ENCODE measurements around the gene TMBIM6. TPM values are rescaled to one million over a fixed set of nuclear protein-coding genes. Genes with fewer than 3 reads are reported as not detected.
"Not testable (repeated sequence)": the region's sequence is repeated elsewhere in the genome, so short reads cannot be mapped to it uniquely, and the experiment has no call there.

Gene TMBIM6
- total RNA-seq, 1 donor from 2014 or later: 284 TPM

DNA sequence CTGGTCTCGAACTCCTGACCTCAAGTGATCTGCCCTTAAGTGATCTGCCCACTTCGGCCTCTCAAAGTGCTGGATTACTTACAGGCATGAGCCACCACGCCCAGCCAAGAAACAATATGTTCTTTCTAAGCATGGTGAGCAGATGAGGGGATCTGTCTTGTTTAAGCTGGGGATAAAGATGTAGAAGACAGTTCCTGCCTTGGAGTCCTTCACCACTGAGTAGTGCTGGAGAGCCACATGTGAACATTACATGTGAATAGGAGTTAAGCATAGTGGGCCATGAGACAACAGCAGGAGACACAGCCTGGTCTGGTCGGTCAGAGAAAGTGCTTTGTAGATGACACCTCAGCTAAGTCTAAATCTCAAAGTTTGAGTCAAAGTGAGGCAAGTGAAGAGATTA is 26.0 kb downstream of the TMBIM6 start:
- DNase-seq (ENCODE audit: low spot score in 2 of 2): no peak
- FAIRE-seq: no peak

GRCh38 chr12:49773102-49773501 is 31.7 kb downstream of the TMBIM6 start:
- not testable (repeated sequence) for FAIRE-seq; DNase-seq (ENCODE audit: low spot score in 2 of 2)

GRCh38 chr12:49776413-49776812 is 35.1 kb downstream of the TMBIM6 start:
- peak; percentile 50 to 78 for DNase-seq (ENCODE audit: low spot score in 2 of 2)
- no peak for FAIRE-seq

DNA sequence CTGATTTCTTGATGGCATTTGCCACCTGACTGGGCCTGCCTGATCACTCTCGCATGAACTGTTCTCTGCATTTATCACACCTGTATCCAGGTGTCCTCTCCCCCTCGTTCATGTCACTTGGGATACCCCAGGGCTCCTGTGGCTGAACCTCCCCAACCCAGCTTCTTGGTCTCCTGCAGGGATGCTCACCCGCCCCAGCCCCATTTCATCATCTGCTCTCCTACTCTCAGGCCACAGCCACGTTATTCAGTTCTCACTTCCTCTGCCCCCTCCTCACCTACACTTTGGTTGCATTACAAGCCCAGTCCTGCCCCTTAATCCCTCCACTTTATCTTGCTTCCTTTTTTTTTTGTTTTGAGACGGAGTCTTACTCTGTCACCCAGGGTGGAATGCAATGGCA is 35.5 kb downstream of the TMBIM6 start:
- no peak for DNase-seq (ENCODE audit: low spot score in 2 of 2)
- FAIRE-seq: no peak

DNA sequence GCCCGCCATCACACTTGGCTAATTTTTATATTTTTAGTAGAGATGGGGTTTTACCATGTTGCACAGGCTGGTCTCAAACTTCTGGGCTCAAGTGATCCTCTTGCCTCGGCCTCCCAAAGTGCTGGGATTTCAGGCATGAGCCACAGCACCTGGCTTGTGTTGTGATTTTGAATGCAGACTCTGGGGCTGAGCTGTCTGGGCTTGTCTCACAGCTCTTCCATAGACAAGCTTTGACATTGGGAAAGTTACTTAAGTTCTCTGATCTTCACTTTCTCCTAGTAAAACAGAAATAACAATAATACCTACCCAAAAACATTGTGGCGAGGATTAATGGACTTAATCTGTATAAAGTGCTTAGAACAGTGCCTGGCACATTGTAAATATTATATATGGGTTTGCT is 36.0 kb downstream of the TMBIM6 start:
- FAIRE-seq: no peak
- DNase-seq (ENCODE audit: low spot score in 2 of 2): no peak

DNA sequence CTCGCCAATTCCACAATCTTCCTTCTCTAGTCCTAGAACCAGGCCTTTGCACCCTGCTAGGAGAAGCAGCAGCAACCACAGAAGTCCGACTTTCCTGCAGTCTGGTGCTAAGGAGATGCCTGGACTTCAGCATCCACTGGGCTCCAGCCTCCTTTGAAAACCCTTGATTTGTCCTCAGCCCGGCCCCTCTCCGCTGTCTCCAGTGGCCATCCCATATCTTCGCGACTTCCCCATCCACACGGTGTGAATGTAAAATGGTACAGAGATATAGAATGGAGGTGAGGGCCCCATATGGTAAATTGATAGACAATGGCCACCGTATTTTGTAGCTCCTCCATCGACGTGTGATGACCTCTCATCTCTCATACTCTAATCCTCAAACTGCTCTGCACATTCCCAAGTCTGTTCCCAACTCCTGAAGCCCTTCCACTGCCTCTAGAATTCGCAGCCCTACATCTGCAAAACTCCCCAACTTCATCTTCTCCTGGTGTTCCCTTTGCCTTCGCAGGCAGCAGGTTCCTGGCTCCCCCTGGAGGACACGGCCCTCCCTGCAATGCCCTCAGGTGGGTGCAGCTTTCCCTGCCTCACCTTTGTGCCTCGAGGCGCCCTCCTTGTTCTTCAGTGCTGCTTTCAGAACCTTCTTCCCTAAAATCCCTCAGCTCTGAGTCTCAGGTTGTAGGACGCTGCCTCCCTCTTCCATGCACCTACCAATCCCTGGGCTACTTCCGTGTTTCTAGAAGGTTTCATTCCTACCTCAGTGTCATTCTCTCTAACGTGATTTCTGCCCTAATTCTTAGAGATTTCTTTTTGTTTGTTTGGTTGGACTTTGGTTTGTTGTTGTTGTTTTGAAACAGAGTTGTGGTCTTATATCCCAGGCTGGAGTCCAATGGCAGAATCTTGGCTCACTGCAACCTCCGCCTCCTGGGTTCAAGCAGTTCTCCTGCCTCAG is 36.7 kb downstream of the TMBIM6 start:
- FAIRE-seq (no peak), DNase-seq (ENCODE audit: low spot score in 2 of 2) (no peak)

GRCh38 chr12:49779581-49779980 is 38.2 kb downstream of the TMBIM6 start:
- DNase-seq (ENCODE audit: low spot score in 2 of 2) (no peak), FAIRE-seq (no peak)

DNA sequence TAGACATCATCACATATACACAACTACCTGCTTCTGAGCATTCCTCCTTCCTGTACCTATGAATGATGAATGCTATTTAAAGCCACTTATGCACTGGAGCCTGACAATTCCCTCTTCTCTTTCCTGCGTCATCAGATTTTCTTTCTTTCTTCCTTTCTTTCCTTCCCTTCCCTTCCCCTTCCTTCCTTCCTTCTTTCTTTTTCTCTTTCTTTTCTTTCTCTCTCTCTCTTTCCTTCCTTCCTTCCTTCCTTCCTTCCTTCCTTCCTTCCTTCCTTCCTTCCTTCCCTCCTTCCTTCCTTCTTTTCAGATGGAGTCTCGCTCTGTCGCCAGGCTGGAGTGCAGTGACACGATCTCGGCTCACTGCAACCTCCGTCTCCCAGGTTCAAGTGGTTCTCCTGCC is 39.6 kb downstream of the TMBIM6 start:
- not testable (repeated sequence) for FAIRE-seq; DNase-seq (ENCODE audit: low spot score in 2 of 2)

DNA sequence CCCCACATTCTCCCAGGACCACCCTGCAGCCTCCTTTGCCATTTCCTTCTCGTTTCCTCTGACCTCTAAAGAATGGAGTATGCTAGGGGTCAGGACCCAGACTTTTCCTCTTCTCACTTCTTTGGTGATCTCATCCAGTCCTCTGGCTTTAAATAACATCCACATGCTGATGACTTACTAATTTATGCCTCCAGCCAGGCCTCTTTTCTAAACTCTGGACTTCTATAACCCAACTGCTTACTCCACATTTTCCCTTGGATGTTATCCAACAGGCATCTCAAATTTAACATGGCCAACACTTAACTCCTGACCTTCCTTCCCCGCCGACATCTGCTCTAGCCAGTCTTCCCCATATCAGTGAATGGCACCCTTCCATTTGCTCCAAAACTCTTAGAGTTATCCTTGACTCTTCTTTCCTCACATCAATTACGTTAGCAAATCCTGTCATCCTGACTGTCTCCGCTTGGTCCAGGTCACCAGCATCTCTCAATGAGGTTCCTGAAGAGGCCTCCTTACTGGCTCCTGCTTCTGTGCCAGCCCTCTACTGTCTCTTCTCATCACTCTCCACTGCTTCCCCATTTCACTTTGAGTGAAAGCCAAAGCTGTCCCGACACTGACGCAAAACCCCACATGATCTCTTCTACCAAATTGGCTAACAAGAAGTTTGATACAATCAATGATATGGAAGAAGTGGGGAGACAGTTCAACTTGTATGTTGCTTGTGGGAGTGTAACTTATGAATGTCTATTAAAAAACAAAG is 42.7 kb downstream of the TMBIM6 start:
- no peak for DNase-seq (ENCODE audit: low spot score in 2 of 2)
- no peak for FAIRE-seq

- no peak for DNase-seq (ENCODE audit: low spot score in 2 of 2)
- FAIRE-seq: no peak
These were observed 43.5 kb downstream of the TMBIM6 start for GRCh38 chr12:49784756-49785409.

DNA sequence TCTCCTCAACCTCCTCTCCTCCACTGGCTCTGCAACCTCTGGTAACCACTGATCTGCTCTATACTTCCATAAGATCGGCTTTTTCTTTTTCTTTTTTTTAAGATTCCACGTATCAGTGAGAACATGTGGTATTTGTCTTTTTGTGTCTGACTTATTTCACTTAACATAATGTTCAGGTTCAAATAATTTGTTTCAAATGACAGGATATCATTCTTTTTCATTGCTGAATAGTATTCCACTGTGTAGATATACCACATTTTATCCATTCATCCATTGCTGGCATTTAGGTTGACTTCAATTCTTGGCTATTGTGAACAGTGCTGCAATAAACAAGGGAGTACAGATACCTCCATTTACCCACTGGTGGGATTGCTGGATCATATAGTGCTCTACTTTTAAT is 46.3 kb downstream of the TMBIM6 start:
- no peak for DNase-seq (ENCODE audit: low spot score in 2 of 2)
- no peak for FAIRE-seq

DNA sequence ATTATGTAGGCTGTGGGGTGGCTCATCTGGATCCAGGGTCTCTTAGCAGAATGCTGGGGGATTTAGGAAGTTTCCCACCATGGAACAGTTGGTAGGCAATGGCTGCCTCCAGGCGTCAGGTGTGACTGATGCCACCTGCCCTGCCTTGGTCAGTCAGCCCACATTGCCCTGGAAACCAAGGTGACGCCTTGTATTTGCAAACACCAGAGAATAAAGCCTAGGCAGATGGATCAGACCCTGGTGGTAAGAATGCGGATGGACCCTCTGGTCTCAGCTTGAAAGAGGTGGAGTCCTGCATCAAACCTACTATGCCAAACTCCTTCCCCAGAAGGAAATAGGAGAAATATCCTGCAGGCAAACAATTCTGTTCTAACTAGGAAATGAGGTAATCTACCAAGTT is 48.6 kb downstream of the TMBIM6 start:
- DNase-seq (ENCODE audit: low spot score in 2 of 2) (no peak), FAIRE-seq (no peak)

GRCh38 chr12:49790741-49791555 is 49.6 kb downstream of the TMBIM6 start:
- DNase-seq (ENCODE audit: low spot score in 2 of 2) (no peak), FAIRE-seq (no peak)

GRCh38 chr12:49791700-49792099 is 50.3 kb downstream of the TMBIM6 start:
- FAIRE-seq (no peak), DNase-seq (ENCODE audit: low spot score in 2 of 2) (no peak)

- DNase-seq (ENCODE audit: low spot score in 2 of 2) (no peak), FAIRE-seq (no peak)
These were observed 51.0 kb downstream of the TMBIM6 start for GRCh38 chr12:49792181-49792970.

DNA sequence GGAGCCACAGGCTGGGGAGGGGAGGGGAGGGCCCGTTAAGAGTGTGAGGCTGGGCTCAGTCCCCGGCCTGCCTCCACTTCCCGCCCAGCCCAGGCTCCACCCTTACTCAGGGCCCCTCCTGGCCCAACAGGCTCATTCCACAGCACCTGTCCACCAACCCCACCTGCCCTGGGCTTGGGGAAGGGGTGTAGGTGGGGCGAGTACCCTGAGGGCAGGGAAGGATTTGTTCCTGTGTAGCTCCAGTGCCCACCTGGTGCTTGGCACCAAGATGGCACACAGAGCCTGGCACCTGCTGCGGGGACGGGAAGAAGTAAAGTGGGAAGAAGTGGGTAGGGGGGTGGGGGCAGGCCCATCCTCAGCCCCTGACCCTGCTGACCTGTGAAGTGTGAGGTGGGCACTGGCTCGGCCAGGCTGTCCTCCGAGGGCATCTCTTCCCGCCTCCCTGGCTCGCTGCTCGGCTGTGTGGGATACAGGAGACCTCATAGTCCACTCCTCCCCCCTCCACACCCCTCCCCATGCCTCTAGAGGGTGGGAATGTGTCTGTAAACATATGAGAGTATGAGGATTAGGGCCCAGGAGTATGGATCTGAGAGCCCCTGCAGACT is 51.7 kb downstream of the TMBIM6 start:
- DNase-seq (ENCODE audit: low spot score in 2 of 2) (no peak), FAIRE-seq (no peak)

DNA sequence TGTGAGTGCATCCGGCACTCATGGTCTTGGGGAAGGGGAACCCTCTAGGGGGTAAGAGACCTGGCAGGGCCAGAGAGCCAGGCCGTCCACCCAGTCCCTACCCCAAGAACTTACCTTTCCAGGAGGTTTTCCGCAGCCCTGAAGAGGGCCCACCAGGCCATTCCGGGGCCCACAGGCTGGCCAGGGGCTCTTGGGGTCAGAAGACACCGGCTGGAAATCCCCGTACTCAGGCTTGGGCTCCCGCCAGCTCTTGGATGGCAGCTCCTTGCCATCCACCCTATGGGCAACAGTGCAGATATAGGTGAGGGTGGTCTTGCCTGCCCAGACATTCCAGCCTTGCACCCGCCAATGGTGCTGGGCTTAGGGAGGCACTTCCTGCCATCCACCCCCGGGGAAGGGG is 52.3 kb downstream of the TMBIM6 start:
- FAIRE-seq (no peak), DNase-seq (ENCODE audit: low spot score in 2 of 2) (no peak)

GRCh38 chr12:49794021-49794420 is 52.7 kb downstream of the TMBIM6 start:
- FAIRE-seq (no peak), DNase-seq (ENCODE audit: low spot score in 2 of 2) (no peak)
